ENCODE measurements around the gene ACTR1B. TPM values are rescaled to one million over a fixed set of nuclear protein-coding genes. Genes with fewer than 3 reads are reported as not detected.
A peak's percentile ranks its signal among the peaks of the same experiment; 100 is the strongest.

The ACTR1B gene
- total RNA-seq, 2 experiments from 2014 or later = 68.2 to 71.2 TPM

GRCh38 chr2:97698530-97698929 is 34.7 kb upstream of the ACTR1B start:
- no TSS peak for BruUV-seq (replicated peaks)
- Histone ChIP-seq H3K36me3 (ENCODE audit: insufficient read depth, low read length) (no peaks in the 10 kb centered on the region), H3K27ac (ENCODE audit: low read depth, low read length, poor library complexity, severe bottlenecking) (no peak overlapping the region), H3K79me2 (ENCODE audit: insufficient read depth, low read depth, low read length) (no peaks in the 10 kb centered on the region), H3K4me1 (ENCODE audit: insufficient read depth, low read length, poor library complexity, severe bottlenecking) (peaks cover 6% of the 10 kb centered on the region), H3K4me3 (ENCODE audit: low read depth, low read length, poor library complexity, severe bottlenecking) (no peak overlapping the region), H3K9me2 (ENCODE audit: insufficient read depth, low read length) (no peaks in the 10 kb centered on the region), H4K20me1 (ENCODE audit: insufficient read depth, low read length) (no peaks in the 10 kb centered on the region), H3K4me2 (ENCODE audit: low read length) (no peak overlapping the region), H3K9me3 (ENCODE audit: low read length) (no peaks in the 10 kb centered on the region), H2AFZ (ENCODE audit: low read length) (no peak overlapping the region)
- no peak for DNase-seq (ENCODE audit: low spot score)
- ChIA-PET CTCF (ENCODE audit: unreplicated experiment) (interaction anchor here (0.5 to 1.1 kb wide), 3 partner anchors 25 to 108 kb away, joined by 3 to 4 read pairs (median 3); no protein-coding TSS in a partner anchor), POLR2A (interaction anchor here (0.6 to 1.2 kb wide), 3 partner anchors 34 to 53 kb away, joined by 3 to 9 read pairs (median 4); partner anchors contain the start of gene COX5B)
- no peak for TF ChIP-seq EZH2phosphoT487 (IDR thresholded peaks at IDR 0.05; ENCODE audit: borderline replicate concordance, low read depth, low read length)
- TF ChIP-seq, protein P1, sequence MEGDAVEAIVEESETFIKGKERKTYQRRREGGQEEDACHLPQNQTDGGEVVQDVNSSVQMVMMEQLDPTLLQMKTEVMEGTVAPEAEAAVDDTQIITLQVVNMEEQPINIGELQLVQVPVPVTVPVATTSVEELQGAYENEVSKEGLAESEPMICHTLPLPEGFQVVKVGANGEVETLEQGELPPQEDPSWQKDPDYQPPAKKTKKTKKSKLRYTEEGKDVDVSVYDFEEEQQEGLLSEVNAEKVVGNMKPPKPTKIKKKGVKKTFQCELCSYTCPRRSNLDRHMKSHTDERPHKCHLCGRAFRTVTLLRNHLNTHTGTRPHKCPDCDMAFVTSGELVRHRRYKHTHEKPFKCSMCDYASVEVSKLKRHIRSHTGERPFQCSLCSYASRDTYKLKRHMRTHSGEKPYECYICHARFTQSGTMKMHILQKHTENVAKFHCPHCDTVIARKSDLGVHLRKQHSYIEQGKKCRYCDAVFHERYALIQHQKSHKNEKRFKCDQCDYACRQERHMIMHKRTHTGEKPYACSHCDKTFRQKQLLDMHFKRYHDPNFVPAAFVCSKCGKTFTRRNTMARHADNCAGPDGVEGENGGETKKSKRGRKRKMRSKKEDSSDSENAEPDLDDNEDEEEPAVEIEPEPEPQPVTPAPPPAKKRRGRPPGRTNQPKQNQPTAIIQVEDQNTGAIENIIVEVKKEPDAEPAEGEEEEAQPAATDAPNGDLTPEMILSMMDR (conservative IDR thresholded peaks at IDR 0.05; ENCODE audit: low read length) = no peak
- intact Hi-C loops (cut with micrococcal nuclease; ENCODE audit: unreplicated experiment) = no loop called here

DNA sequence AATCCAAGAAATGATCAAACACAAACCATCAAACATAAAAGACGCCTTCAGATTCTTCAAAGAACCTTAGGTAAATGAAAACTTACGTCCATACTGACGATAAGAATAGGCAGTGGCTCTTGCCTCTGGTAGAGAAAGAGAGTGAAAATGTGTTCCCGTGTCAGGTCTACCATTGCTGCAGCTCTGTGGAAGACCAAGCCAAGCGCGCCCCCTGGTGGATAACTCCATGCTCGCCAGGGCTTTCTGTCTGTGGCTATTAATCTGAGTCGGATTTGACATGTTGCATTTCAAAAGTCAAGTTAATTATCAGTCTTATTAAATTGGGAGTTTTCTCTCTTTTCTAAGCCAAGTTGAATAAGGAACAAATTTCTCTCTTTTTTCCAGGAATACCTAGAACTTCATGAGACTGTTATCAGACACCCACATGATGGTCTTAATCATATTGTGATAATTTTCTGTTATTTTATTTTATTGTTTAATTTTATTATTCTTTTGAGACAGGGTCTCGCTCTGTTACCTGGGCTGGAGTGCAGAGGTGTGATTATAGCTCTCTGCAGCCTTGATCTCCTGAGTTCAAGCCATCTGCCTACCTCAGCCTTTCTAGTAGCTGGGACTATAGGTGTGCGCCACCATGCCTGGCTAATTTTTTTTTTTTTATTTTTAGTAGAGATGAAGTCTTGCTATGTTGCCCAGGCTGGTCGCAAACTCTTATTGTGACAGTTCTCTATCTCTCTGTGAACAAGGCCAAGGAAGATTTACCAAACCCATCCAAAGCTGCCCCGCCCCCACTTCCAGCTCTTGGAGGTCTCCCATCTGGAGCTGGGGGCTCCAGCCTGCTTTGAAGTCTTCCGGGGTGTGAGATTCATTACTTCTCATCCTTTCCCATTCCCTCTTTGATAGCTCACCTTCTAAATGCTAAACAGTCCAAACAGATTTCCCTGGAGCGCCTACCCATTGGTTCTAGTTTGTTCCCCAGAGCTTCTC is 33.7 kb upstream of the ACTR1B start:
- intact Hi-C loops (cut with micrococcal nuclease; ENCODE audit: unreplicated experiment) = loop anchor here (1.0 to 2.0 kb wide), 2 partner anchors 33 to 107 kb away; partner anchors contain the start of gene ACTR1B
- TF ChIP-seq EZH2phosphoT487 (IDR thresholded peaks at IDR 0.05; ENCODE audit: borderline replicate concordance, low read depth, low read length) = no peak
- TF ChIP-seq, protein P1 (conservative IDR thresholded peaks at IDR 0.05; ENCODE audit: low read length) = peak; percentile 98
- Histone ChIP-seq H3K4me2 (ENCODE audit: low read length) (peak overlapping the region; percentile 46), H2AFZ (ENCODE audit: low read length) (peak overlapping the region; percentile 80; the same call in 1 of the 2 replicates), H3K9me3 (ENCODE audit: low read length) (no peaks in the 10 kb centered on the region), H3K4me1 (ENCODE audit: insufficient read depth, low read length, poor library complexity, severe bottlenecking) (peaks cover 6% of the 10 kb centered on the region), H3K9me2 (ENCODE audit: insufficient read depth, low read length) (no peaks in the 10 kb centered on the region), H3K79me2 (ENCODE audit: insufficient read depth, low read depth, low read length) (no peaks in the 10 kb centered on the region), H3K36me3 (ENCODE audit: insufficient read depth, low read length) (no peaks in the 10 kb centered on the region), H4K20me1 (ENCODE audit: insufficient read depth, low read length) (no peaks in the 10 kb centered on the region), H3K4me3 (ENCODE audit: low read depth, low read length, poor library complexity, severe bottlenecking) (peak overlapping the region; percentile 15), H3K27ac (ENCODE audit: low read depth, low read length, poor library complexity, severe bottlenecking) (no peak overlapping the region)
- CTCF ChIA-PET (ENCODE audit: unreplicated experiment) = interaction anchor here (0.5 to 1.1 kb wide), 3 partner anchors 24 to 107 kb away, joined by 3 to 4 read pairs (median 3); no protein-coding TSS in a partner anchor
- DNase-seq (ENCODE audit: low spot score) = peak; percentile 89
- no TSS peak for BruUV-seq (replicated peaks)
- POLR2A ChIA-PET = interaction anchor here (0.6 to 1.2 kb wide), 5 partner anchors 33 to 1304 kb away, joined by 3 to 9 read pairs (median 3); partner anchors contain the start of gene COX5B

All from OCI-LY7 (cell line).